Nephron progenitor cell (in vitro differentiated cells): Measurements from ENCODE around the gene PDIA3.
"Not testable (repeated sequence)": the region's sequence is repeated elsewhere in the genome, so short reads cannot be mapped to it uniquely, and the experiment has no call there.

Experiments used
- DNase-seq: peaks from one replicate; pipeline ENCODE4 v3.0.0; 2021
- H3K27ac Mint-ChIP-seq: 2 replicates; pipeline ENCODE4 v1.8.0; 2021; ENCODE audit warnings: mild to moderate bottlenecking, moderate library complexity, mixed read lengths
- H3K27me3 Mint-ChIP-seq: 2 replicates; pipeline ENCODE4 v1.8.0; 2021; ENCODE audit warnings: mild to moderate bottlenecking, low read depth, mixed read lengths; ENCODE audit not compliant: poor library complexity
- H3K36me3 Mint-ChIP-seq: 2 replicates; pipeline ENCODE4 v1.8.0; 2021; ENCODE audit warnings: low read depth, mixed read lengths
- H3K4me1 Mint-ChIP-seq: 2 replicates; pipeline ENCODE4 v1.8.0; 2021; ENCODE audit warnings: mixed read lengths
- H3K4me3 Mint-ChIP-seq: 2 replicates; pipeline ENCODE4 v1.8.0; 2021; ENCODE audit warnings: mild to moderate bottlenecking, moderate library complexity, mixed read lengths
- H3K9me3 Mint-ChIP-seq: 2 replicates; pipeline ENCODE4 v1.8.0; 2021; ENCODE audit warnings: mild to moderate bottlenecking, moderate library complexity, mixed read lengths
- CTCF ChIP-seq: fragments of 200-600 bp; sonication (generic); IDR thresholded peaks from 2 replicates; pipeline ENCODE4 v1.5.0; 2021; ENCODE audit warnings: antibody characterized with exemption

The PDIA3 gene

DNA sequence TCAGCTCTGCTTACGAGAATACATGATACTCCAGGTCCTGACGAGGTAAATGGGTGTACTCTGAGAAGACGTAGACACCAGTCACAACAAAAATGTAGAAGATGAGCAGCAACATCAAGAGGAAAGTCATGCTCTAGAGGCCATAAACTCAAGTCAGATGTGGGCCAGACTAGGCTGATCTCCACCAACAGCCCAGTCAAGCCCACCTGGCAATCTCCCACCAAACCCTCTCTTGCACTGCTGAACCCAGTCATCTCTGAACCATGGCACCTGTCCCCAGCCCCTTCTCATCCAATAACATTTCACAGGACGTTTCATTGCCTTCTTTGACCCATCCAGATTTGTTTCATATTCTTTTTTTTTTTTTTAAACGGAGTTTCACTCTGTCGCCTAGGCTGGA lies 10.8 kb upstream of the PDIA3 start:
- no peak overlapping the region for H3K27ac Mint-ChIP-seq
- TF ChIP-seq CTCF: no peak
- H3K9me3 Mint-ChIP-seq: peaks cover 6% of the 10 kb centered on the region
- DNase-seq: no peak
- H3K4me1 Mint-ChIP-seq: no peaks in the 10 kb centered on the region
- H3K27me3 Mint-ChIP-seq: peaks cover 19% of the 10 kb centered on the region
- H3K36me3 Mint-ChIP-seq: no peaks in the 10 kb centered on the region
- H3K4me3 Mint-ChIP-seq: no peak overlapping the region

DNA sequence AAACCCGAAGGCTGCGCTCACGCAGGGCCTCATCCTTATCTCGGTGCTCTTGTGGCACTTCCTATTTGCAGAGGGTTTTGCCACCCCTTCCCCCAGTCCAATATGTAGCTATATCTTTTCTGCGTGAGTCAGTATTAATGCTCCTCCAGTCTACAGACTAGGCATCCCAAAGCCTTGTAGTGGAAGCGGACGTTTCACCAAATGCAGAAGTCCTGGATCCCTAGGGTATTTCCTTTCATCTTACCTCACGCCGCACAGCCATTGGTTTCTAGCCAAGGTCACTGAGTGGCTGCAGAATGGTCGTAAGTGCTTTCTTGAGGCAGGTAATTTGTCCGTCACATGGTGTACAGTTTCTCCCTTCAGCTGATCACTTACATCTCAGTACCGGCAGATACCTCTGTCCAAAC lies 668 bp downstream of the PDIA3 start:
- peak overlapping the region; percentile 97 for H3K4me3 Mint-ChIP-seq
- peaks cover 29% of the 10 kb centered on the region for H3K4me1 Mint-ChIP-seq
- peak overlapping the region; percentile 98 for H3K27ac Mint-ChIP-seq
- not testable (repeated sequence) for H3K27me3 Mint-ChIP-seq, DNase-seq
- H3K36me3 Mint-ChIP-seq: peaks cover 31% of the 10 kb centered on the region
- H3K9me3 Mint-ChIP-seq: peaks cover 17% of the 10 kb centered on the region

DNA sequence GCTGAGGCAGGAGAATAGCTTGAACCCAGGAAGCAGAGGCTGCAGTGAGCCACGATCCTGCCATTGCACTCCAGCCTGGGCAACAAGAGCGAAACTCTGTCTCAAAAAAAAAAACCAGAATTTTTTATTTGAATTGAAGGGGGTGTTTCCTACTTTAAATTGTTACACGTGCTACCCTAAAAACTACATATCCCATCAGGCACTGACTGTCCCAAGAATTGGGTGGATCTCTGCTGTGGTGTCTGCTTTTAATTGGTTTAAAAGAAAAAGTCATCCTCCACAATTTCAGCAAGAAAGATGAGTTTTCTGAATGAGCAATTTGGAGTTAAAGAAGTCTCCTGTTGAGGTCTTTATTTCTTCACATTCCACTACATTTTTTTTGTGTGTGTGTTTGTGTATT lies 2.1 kb downstream of the PDIA3 start:
- H3K36me3 Mint-ChIP-seq: peaks cover 41% of the 10 kb centered on the region
- no peak for TF ChIP-seq CTCF
- peaks cover 33% of the 10 kb centered on the region for H3K4me1 Mint-ChIP-seq
- H3K9me3 Mint-ChIP-seq: peaks cover 17% of the 10 kb centered on the region
- no peaks in the 10 kb centered on the region for H3K27me3 Mint-ChIP-seq
- H3K27ac Mint-ChIP-seq: no peak overlapping the region
- DNase-seq: no peak
- H3K4me3 Mint-ChIP-seq: peak overlapping the region; percentile 97

DNA sequence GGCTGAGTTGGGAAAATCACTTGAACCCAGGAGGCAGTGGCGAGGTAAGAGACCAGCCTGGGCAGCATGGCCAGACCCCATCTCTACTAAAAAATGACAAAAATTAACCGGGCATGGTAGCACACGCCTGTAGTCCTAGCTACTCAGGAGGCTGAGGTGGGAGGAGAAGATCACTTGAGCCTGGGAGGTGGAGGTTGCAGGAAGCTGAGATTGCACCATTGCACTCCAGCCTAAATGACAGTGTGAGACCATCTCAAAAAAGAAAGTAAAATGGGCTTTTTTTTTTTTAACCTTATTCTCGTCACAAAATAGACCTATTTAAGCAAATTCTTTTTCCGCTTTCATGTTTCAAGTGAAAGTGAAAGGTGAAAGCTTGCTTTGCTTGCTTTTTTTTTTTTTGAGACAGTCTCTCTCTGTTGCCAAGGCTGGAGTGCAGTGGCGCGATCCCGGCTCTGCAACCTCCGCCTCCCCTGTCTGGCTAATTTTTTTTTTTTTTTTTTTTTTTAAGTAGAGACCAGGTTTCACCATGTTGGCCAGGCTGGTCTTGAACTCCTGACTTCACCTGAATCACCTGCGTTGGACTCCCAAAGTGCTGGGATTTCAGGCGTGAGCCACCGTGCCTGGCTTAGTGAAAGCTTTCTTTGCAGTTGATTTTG lies 3.6 kb downstream of the PDIA3 start:
- no peak for TF ChIP-seq CTCF
- Mint-ChIP-seq H3K27ac (no peak overlapping the region), H3K9me3 (peaks cover 15% of the 10 kb centered on the region), H3K36me3 (peaks cover 51% of the 10 kb centered on the region), H3K4me3 (no peak overlapping the region), H3K4me1 (peaks cover 30% of the 10 kb centered on the region), H3K27me3 (no peaks in the 10 kb centered on the region)
- no peak for DNase-seq

- no peak overlapping the region for H3K4me3 Mint-ChIP-seq
- DNase-seq: no peak
- H3K36me3 Mint-ChIP-seq: peaks cover 72% of the 10 kb centered on the region
- H3K27ac Mint-ChIP-seq: peak overlapping the region; percentile 2
- H3K4me1 Mint-ChIP-seq: peaks cover 28% of the 10 kb centered on the region
- no peaks in the 10 kb centered on the region for H3K27me3 Mint-ChIP-seq
- peaks cover 13% of the 10 kb centered on the region for H3K9me3 Mint-ChIP-seq
- TF ChIP-seq CTCF: no peak
These were observed 5.6 kb downstream of the PDIA3 start for GRCh38 chr15:43751885-43752284.

GRCh38 chr15:43762824-43763223 lies 16.6 kb downstream of the PDIA3 start:
- no peak overlapping the region for H3K27ac Mint-ChIP-seq
- no peak overlapping the region for H3K4me3 Mint-ChIP-seq
- H3K36me3 Mint-ChIP-seq: peaks cover 78% of the 10 kb centered on the region
- DNase-seq: no peak
- H3K4me1 Mint-ChIP-seq: no peaks in the 10 kb centered on the region
- no peaks in the 10 kb centered on the region for H3K9me3 Mint-ChIP-seq
- TF ChIP-seq CTCF: no peak
- H3K27me3 Mint-ChIP-seq: no peaks in the 10 kb centered on the region
